Nephron (organoid): ENCODE results near the gene PRPF31.
"Not testable (repeated sequence)": the region's sequence is repeated elsewhere in the genome, so short reads cannot be mapped to it uniquely, and the experiment has no call there.

Experiments used
- H3K27ac Mint-ChIP-seq, 3 experiments: 2 replicates each; pipeline ENCODE4 v1.8.0; 2020; ENCODE audit warnings: mixed read lengths in 3 of 3, mild to moderate bottlenecking in 2 of 3, moderate library complexity in 1 of 3
- H3K27me3 Mint-ChIP-seq: 2 replicates; pipeline ENCODE4 v1.8.0; 2021; ENCODE audit warnings: low read depth, mild to moderate bottlenecking, moderate library complexity, mixed read lengths
- H3K36me3 Mint-ChIP-seq: 2 replicates; pipeline ENCODE4 v1.8.0; 2020; ENCODE audit warnings: low read depth, mixed read lengths
- H3K4me1 Mint-ChIP-seq: 2 replicates; pipeline ENCODE4 v1.8.0; 2020; ENCODE audit warnings: mixed read lengths
- H3K4me3 Mint-ChIP-seq, 3 experiments: 2 replicates each; pipeline ENCODE4 v1.8.0; 2020; ENCODE audit warnings: mild to moderate bottlenecking in 3 of 3, mixed read lengths in 3 of 3, moderate library complexity in 2 of 3
- H3K9me3 Mint-ChIP-seq: 2 replicates; pipeline ENCODE4 v1.8.0; 2020; ENCODE audit warnings: mixed read lengths
- CTCF ChIP-seq, 3 experiments: fragments of 200-600 bp; sonication (generic); IDR thresholded peaks; one replicate each; pipeline ENCODE4 v1.5.0; 2021; ENCODE audit warnings: antibody characterized with exemption in 3 of 3; ENCODE audit not compliant: unreplicated experiment in 3 of 3

PRPF31 gene

GRCh38 chr19:54168174-54168917 is 52.8 kb downstream of the PRPF31 start:
- TF ChIP-seq CTCF (IDR thresholded peaks at IDR 0.05; ENCODE audit: unreplicated experiment in 3 of 3): peak; percentile 76 to 81 (median 79)
- Mint-ChIP-seq H3K36me3 (peaks cover 3% of the 10 kb centered on the region), H3K27ac (no peak overlapping the region), H3K4me1 (peaks cover 5% of the 10 kb centered on the region), H3K4me3 (no peak overlapping the region), H3K27me3 (peaks cover 9% of the 10 kb centered on the region), H3K9me3 (peaks cover 8% of the 10 kb centered on the region)

- Mint-ChIP-seq H3K4me3 (no peak overlapping the region), H3K4me1 (peaks cover 5% of the 10 kb centered on the region), H3K36me3 (peaks cover 1% of the 10 kb centered on the region), H3K27me3 (peaks cover 7% of the 10 kb centered on the region), H3K9me3 (peaks cover 8% of the 10 kb centered on the region), H3K27ac (no peak overlapping the region)
- no peak for TF ChIP-seq CTCF (IDR thresholded peaks at IDR 0.05; ENCODE audit: unreplicated experiment in 3 of 3)
These were observed 53.7 kb downstream of the PRPF31 start for GRCh38 chr19:54169149-54169740.

GRCh38 chr19:54171736-54172431 is 56.3 kb downstream of the PRPF31 start:
- H3K4me1 Mint-ChIP-seq: not testable (repeated sequence)

GRCh38 chr19:54172471-54173358 is 57.2 kb downstream of the PRPF31 start, which contains the start of gene TMC4:
Gene TMC4 (minus strand): TSS chr19:54173160. CDS start chr19:54173117, 43 bp downstream.
- H3K4me1 Mint-ChIP-seq: peaks cover 5% of the 10 kb centered on the region

More at GRCh38 chr19:54171736-54172431, 56.3 kb downstream of the PRPF31 start:
- Mint-ChIP-seq H3K4me3 (peak overlapping the region in 2 of 3 experiments; percentile 46 to 60), H3K27ac (peak overlapping the region in 2 of 3 experiments; percentile 4 to 10)
- H3K36me3 Mint-ChIP-seq, H3K9me3 Mint-ChIP-seq, H3K27me3 Mint-ChIP-seq: not testable (repeated sequence)

GRCh38 chr19:54173359-54173699 is 57.8 kb downstream of the PRPF31 start:
- no peaks in the 10 kb centered on the region for H3K9me3 Mint-ChIP-seq
- TF ChIP-seq CTCF (IDR thresholded peaks at IDR 0.05; ENCODE audit: unreplicated experiment in 3 of 3): no peak

More at GRCh38 chr19:54172471-54173358, 57.2 kb downstream of the PRPF31 start, which contains the start of gene TMC4:
- TF ChIP-seq CTCF (IDR thresholded peaks at IDR 0.05; ENCODE audit: unreplicated experiment in 3 of 3): peak in 1 of 3 experiments; percentile 42
- peak within 1 kb of the TSS; percentile 73 to 78 (median 76) for H3K4me3 Mint-ChIP-seq
- H3K9me3 Mint-ChIP-seq: no peaks in the 10 kb centered on the region
- no peaks in the 10 kb centered on the region for H3K27me3 Mint-ChIP-seq
- H3K27ac Mint-ChIP-seq: peak within 1 kb of the TSS in 2 of 3 experiments; percentile 20 to 80
- H3K36me3 Mint-ChIP-seq: peaks cover 3% of the 10 kb centered on the region

More at GRCh38 chr19:54173359-54173699, 57.8 kb downstream of the PRPF31 start:
- Mint-ChIP-seq H3K27me3 (no peaks in the 10 kb centered on the region), H3K4me3 (peak overlapping the region in 1 of 3 experiments; percentile 78), H3K27ac (no peak overlapping the region), H3K4me1 (peaks cover 5% of the 10 kb centered on the region), H3K36me3 (peaks cover 7% of the 10 kb centered on the region)
